ENCODE measurements around the gene RSRC1. TPM values are rescaled to one million over a fixed set of nuclear protein-coding genes. Genes with fewer than 3 reads are reported as not detected.

RSRC1 gene
- total RNA-seq, 1 experiment from 2014 or later, result 37.9 TPM

GRCh38 chr3:158506456-158506855 is 396.6 kb downstream of the RSRC1 start:
- Histone ChIP-seq H4K8ac (replicated peaks; ENCODE audit: insufficient read length, low read depth, low read length) (no peak overlapping the region), H4K20me1 (ENCODE audit: control insufficient read depth, insufficient read depth, insufficient read length) (no peaks in the 10 kb centered on the region), H3K9me3 (ENCODE audit: control insufficient read depth, low read depth, low read length) (no peaks in the 10 kb centered on the region), H2BK20ac (ENCODE audit: low read depth, low read length, poor library complexity, severe bottlenecking) (no peak overlapping the region), H2AFZ (ENCODE audit: low read length) (no peak overlapping the region), H3K4ac (ENCODE audit: low read depth, low read length) (no peak overlapping the region), H2BK12ac (ENCODE audit: insufficient read length, low read depth, low read length) (no peak overlapping the region), H3K27me3 (ENCODE audit: insufficient read depth, low read length) (no peaks in the 10 kb centered on the region), H2AK5ac (ENCODE audit: insufficient read length, low read length) (no peak overlapping the region), H4K5ac (ENCODE audit: insufficient read length, low read depth, low read length) (no peak overlapping the region), H2BK5ac (ENCODE audit: insufficient read length, low read length) (no peak overlapping the region), H3K4me1 (ENCODE audit: insufficient read depth, low read length) (no peaks in the 10 kb centered on the region), H3K27ac (ENCODE audit: insufficient read length, low read depth, low read length) (no peak overlapping the region), H3K14ac (ENCODE audit: insufficient read depth, low read length) (no peak overlapping the region), H2BK120ac (ENCODE audit: low read depth, low read length, poor library complexity, severe bottlenecking) (no peak overlapping the region), H3K79me2 (ENCODE audit: insufficient read depth, low read length) (no peaks in the 10 kb centered on the region), H3K23ac (ENCODE audit: insufficient read length, low read depth, low read length) (no peak overlapping the region), H3K79me1 (ENCODE audit: insufficient read depth, low read depth, low read length, poor library complexity, severe bottlenecking) (no peaks in the 10 kb centered on the region), H3K18ac (ENCODE audit: insufficient read length, low read depth, low read length) (no peak overlapping the region), H3K23me2 (ENCODE audit: insufficient read length, low read depth, low read length, poor library complexity, severe bottlenecking) (no peaks in the 10 kb centered on the region), H2BK15ac (ENCODE audit: low read depth, low read length) (no peak overlapping the region), H3K9ac (ENCODE audit: extremely low read depth, insufficient read length, low read length) (no peak overlapping the region), H3T11ph (ENCODE audit: low read length) (no peak overlapping the region), H3K56ac (ENCODE audit: insufficient read length, low read depth, low read length) (no peak overlapping the region), H3K4me2 (ENCODE audit: insufficient read depth, insufficient read length, low read length) (no peak overlapping the region), H4K91ac (ENCODE audit: insufficient read length, low read depth, low read length) (no peak overlapping the region)
- DNase-seq, result no peak
- Mint-ChIP-seq H3K9me3 (peaks cover 7 to 10% of the 10 kb centered on the region in 2 experiments; a peak in 3 of 5 replicates), H3K27ac (no peak overlapping the region), H3K36me3 (ENCODE audit: insufficient read depth in 1 of 3, low read depth in 3 of 3) (peaks cover 0 to 11% (median 0%) of the 10 kb centered on the region in 3 experiments; a peak in 2 of 7 replicates), H3K4me3 (no peak overlapping the region), H3K4me1 (peaks cover 6 to 14% of the 10 kb centered on the region in 2 experiments), H3K27me3 (ENCODE audit: low read depth) (no peaks in the 10 kb centered on the region)
- WGBS (ENCODE audit: extremely low coverage, insufficient read length, low lambda C conversion rate), result no CpG with 5 or more reads among the region's 5 CpGs
- no peak for TF ChIP-seq CTCF (conservative IDR thresholded peaks at IDR 0.05)
